Measurements from ENCODE around the gene PPFIBP2.

Gene PPFIBP2

GRCh38 chr11:7597620-7598019 lies 83.8 kb downstream of the PPFIBP2 start:
- H3K4me3 ChIP-seq (replicated peaks; ENCODE audit: low read depth, low read length): no peak overlapping the region
- TF ChIP-seq CTCF (IDR thresholded peaks at IDR 0.05; ENCODE audit: low read depth, low read length, missing control alignments): no peak
- no peak for DNase-seq (ENCODE audit: extremely low read depth, low read depth)

- TF ChIP-seq CTCF (IDR thresholded peaks at IDR 0.05; ENCODE audit: low read depth, low read length, missing control alignments): no peak
- H3K4me3 ChIP-seq (replicated peaks; ENCODE audit: low read depth, low read length): no peak overlapping the region
- no peak for DNase-seq (ENCODE audit: extremely low read depth, low read depth)
Observed at GRCh38 chr11:7599209-7599608, 85.4 kb downstream of the PPFIBP2 start.

DNA sequence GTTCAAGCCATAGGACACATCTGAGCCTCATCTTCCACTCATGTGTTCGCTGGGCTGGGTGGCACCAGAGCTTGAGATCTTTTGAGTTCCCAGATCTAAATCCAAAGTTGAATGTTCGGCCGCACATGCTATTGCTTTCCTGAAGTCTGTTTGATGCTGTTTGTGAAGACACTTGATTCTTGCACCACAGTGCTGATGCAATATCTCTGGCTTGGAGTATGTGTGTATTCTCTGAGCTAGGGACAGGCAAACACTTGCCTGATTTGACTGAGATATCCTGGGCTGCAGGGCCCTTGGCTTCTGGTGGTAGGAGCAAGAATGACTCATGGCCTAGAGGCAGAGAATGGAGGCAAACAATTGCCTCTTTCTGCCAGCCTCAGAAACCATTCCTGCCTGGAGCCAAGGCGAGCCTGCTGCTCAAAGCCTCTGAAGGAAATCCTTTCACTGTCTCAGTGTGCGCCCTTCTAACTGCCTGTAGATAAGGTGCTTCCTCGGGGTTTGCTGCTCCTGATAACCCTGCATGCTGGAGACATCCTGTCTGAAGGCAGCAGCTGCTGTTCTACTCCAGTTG lies 86.5 kb downstream of the PPFIBP2 start:
- no peak for TF ChIP-seq CTCF (IDR thresholded peaks at IDR 0.05; ENCODE audit: low read depth, low read length, missing control alignments)
- DNase-seq (ENCODE audit: extremely low read depth, low read depth): no peak
- H3K4me3 ChIP-seq (replicated peaks; ENCODE audit: low read depth, low read length): no peak overlapping the region

- no peak for TF ChIP-seq CTCF (IDR thresholded peaks at IDR 0.05; ENCODE audit: low read depth, low read length, missing control alignments)
- peak; percentile 80 for DNase-seq (ENCODE audit: extremely low read depth, low read depth)
Observed at GRCh38 chr11:7603031-7603781, 89.4 kb downstream of the PPFIBP2 start.

GRCh38 chr11:7604331-7604955 lies 90.6 kb downstream of the PPFIBP2 start:
- DNase-seq (ENCODE audit: extremely low read depth, low read depth): no peak
- H3K4me3 ChIP-seq (replicated peaks; ENCODE audit: low read depth, low read length): no peak overlapping the region
- no peak for TF ChIP-seq CTCF (IDR thresholded peaks at IDR 0.05; ENCODE audit: low read depth, low read length, missing control alignments)

More at GRCh38 chr11:7603031-7603781, 89.4 kb downstream of the PPFIBP2 start:
- no peak overlapping the region for H3K4me3 ChIP-seq (replicated peaks; ENCODE audit: low read depth, low read length)

- TF ChIP-seq CTCF (IDR thresholded peaks at IDR 0.05; ENCODE audit: low read depth, low read length, missing control alignments): no peak
- H3K4me3 ChIP-seq (replicated peaks; ENCODE audit: low read depth, low read length): no peak overlapping the region
- no peak for DNase-seq (ENCODE audit: extremely low read depth, low read depth)
Observed at GRCh38 chr11:7605186-7605943, 91.6 kb downstream of the PPFIBP2 start.

Data from HFF-Myc (cell line).